GM12874 (cell line): ENCODE measurements around the gene SCAMP2.
A peak's percentile ranks its signal among the peaks of the same experiment; 100 is the strongest.

Experiments
- CTCF ChIP-seq: IDR thresholded peaks from 2 replicates; pipeline ENCODE4 v1.5.1; 2011; ENCODE audit warnings: low read depth, mild to moderate bottlenecking, control low read depth, low read length, moderate library complexity; ENCODE audit not compliant: insufficient read depth

SCAMP2 gene

GRCh38 chr15:74906067-74906449, 32.9 kb upstream of the SCAMP2 start:
- TF ChIP-seq CTCF: no peak

- no peak for TF ChIP-seq CTCF
Observed at GRCh38 chr15:74904190-74904805, 31.1 kb upstream of the SCAMP2 start.

- no peak for TF ChIP-seq CTCF
Observed at GRCh38 chr15:74903676-74904075, 30.5 kb upstream of the SCAMP2 start.

- no peak for TF ChIP-seq CTCF
Observed at GRCh38 chr15:74902295-74903075, 29.3 kb upstream of the SCAMP2 start.

- peak; percentile 68 for TF ChIP-seq CTCF
Observed at GRCh38 chr15:74901612-74902063, 28.5 kb upstream of the SCAMP2 start.

GRCh38 chr15:74897300-74897701, 24.1 kb upstream of the SCAMP2 start:
- TF ChIP-seq CTCF: no peak

- no peak for TF ChIP-seq CTCF
Observed at GRCh38 chr15:74896316-74896715, 23.2 kb upstream of the SCAMP2 start.
